ENCODE data around the gene MAPK10.
"Not testable (repeated sequence)": the region's sequence is repeated elsewhere in the genome, so short reads cannot be mapped to it uniquely, and the experiment has no call there.

MAPK10 gene

GRCh38 chr4:86218746-86219473 is 140.9 kb downstream of the MAPK10 start:
- in situ Hi-C loops (cut with HindIII; ENCODE audit: low sequenced_read_pairs), result no loop called here

- in situ Hi-C loops (cut with HindIII; ENCODE audit: low sequenced_read_pairs), result loop anchor here (5.0 kb wide), 1 partner anchor 71 kb away; no protein-coding TSS in a partner anchor
These were observed 156.7 kb downstream of the MAPK10 start for GRCh38 chr4:86203176-86203575.

- in situ Hi-C loops (cut with HindIII; ENCODE audit: low sequenced_read_pairs), result no loop called here
These were observed 174.2 kb downstream of the MAPK10 start for GRCh38 chr4:86185659-86186058.

GRCh38 chr4:86184901-86185285 is 175.0 kb downstream of the MAPK10 start:
- in situ Hi-C loops (cut with HindIII; ENCODE audit: low sequenced_read_pairs), result loop anchor here (5.0 kb wide), 1 partner anchor 97 kb away; no protein-coding TSS in a partner anchor

- in situ Hi-C loops (cut with HindIII; ENCODE audit: low sequenced_read_pairs), result loop anchor here (5.0 kb wide), 1 partner anchor 98 kb away; no protein-coding TSS in a partner anchor
These were observed 175.5 kb downstream of the MAPK10 start for GRCh38 chr4:86184216-86184900.

GRCh38 chr4:86181585-86181984 is 178.3 kb downstream of the MAPK10 start:
- in situ Hi-C loops (cut with HindIII; ENCODE audit: low sequenced_read_pairs), result loop anchor here (5.0 kb wide), 1 partner anchor 101 kb away; no protein-coding TSS in a partner anchor

- in situ Hi-C loops (cut with HindIII; ENCODE audit: low sequenced_read_pairs), result no loop called here
These were observed 181.6 kb downstream of the MAPK10 start for GRCh38 chr4:86178211-86178610.

- in situ Hi-C loops (cut with HindIII; ENCODE audit: low sequenced_read_pairs), result no loop called here
These were observed 185.3 kb downstream of the MAPK10 start for GRCh38 chr4:86174506-86174905.

- in situ Hi-C loops (cut with HindIII; ENCODE audit: low sequenced_read_pairs), result not testable (repeated sequence)
These were observed 191.5 kb downstream of the MAPK10 start for GRCh38 chr4:86168335-86168734.

GRCh38 chr4:86160426-86160825 is 199.4 kb downstream of the MAPK10 start:
- in situ Hi-C loops (cut with HindIII; ENCODE audit: low sequenced_read_pairs), result loop anchor here (5.0 kb wide), 2 partner anchors 58 to 67 kb away; no protein-coding TSS in a partner anchor

GRCh38 chr4:86159216-86159615 is 200.6 kb downstream of the MAPK10 start:
- in situ Hi-C loops (cut with HindIII; ENCODE audit: low sequenced_read_pairs), result no loop called here

GRCh38 chr4:86156531-86156930 is 203.3 kb downstream of the MAPK10 start:
- in situ Hi-C loops (cut with HindIII; ENCODE audit: low sequenced_read_pairs), result no loop called here

- in situ Hi-C loops (cut with HindIII; ENCODE audit: low sequenced_read_pairs), result no loop called here
These were observed 204.1 kb downstream of the MAPK10 start for GRCh38 chr4:86155766-86156165.

- in situ Hi-C loops (cut with HindIII; ENCODE audit: low sequenced_read_pairs), result no loop called here
These were observed 207.4 kb downstream of the MAPK10 start for GRCh38 chr4:86152454-86152853.

- in situ Hi-C loops (cut with HindIII; ENCODE audit: low sequenced_read_pairs), result no loop called here
These were observed 208.7 kb downstream of the MAPK10 start for GRCh38 chr4:86151196-86151595.

- in situ Hi-C loops (cut with HindIII; ENCODE audit: low sequenced_read_pairs), result no loop called here
These were observed 218.7 kb downstream of the MAPK10 start for GRCh38 chr4:86141161-86141560.

GRCh38 chr4:86132468-86132867 is 227.4 kb downstream of the MAPK10 start:
- in situ Hi-C loops (cut with HindIII; ENCODE audit: low sequenced_read_pairs), result loop anchor here (5.0 kb wide), 1 partner anchor 70 kb away; no protein-coding TSS in a partner anchor

GRCh38 chr4:86131456-86131855 is 228.4 kb downstream of the MAPK10 start:
- in situ Hi-C loops (cut with HindIII; ENCODE audit: low sequenced_read_pairs), result loop anchor here (5.0 kb wide), 1 partner anchor 71 kb away; no protein-coding TSS in a partner anchor

- in situ Hi-C loops (cut with HindIII; ENCODE audit: low sequenced_read_pairs), result loop anchor here (5.0 kb wide), 1 partner anchor 72 kb away; no protein-coding TSS in a partner anchor
These were observed 229.5 kb downstream of the MAPK10 start for GRCh38 chr4:86130160-86130933.

- in situ Hi-C loops (cut with HindIII; ENCODE audit: low sequenced_read_pairs), result no loop called here
These were observed 230.3 kb downstream of the MAPK10 start for GRCh38 chr4:86129546-86129945.

- in situ Hi-C loops (cut with HindIII; ENCODE audit: low sequenced_read_pairs), result no loop called here
These were observed 237.4 kb downstream of the MAPK10 start for GRCh38 chr4:86122404-86122803.

Measured in endothelial cell of hepatic sinusoid (primary cell).